Measurements from ENCODE around the gene ZNF425. TPM values are rescaled to one million over a fixed set of nuclear protein-coding genes. Genes with fewer than 3 reads are reported as not detected.

ZNF425 gene
- total and polyA plus RNA-seq, 7 donors, result 0.60 to 4.9 (median 2.9) TPM

DNA sequence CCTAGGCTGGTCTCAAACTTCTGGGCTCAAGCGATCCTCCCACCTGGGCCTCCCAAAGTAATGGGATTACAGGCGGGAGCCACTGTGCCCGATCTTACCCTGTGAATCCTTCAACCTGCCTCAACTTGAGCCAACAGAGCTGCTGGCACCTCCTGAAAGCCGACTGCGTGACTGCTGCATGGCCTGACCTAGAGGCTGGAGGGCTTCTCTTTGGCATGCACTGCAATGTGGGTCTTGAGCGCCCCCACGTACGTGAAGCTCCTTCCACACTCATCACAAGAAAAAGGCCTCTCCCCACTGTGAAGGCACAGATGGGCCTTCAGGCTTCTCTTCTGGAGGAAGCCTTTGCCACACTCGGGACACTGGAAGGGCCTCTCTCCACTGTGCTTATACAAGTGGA lies 22.7 kb downstream of the ZNF425 start:
- WGBS, 2 donors, result 95 to 96% methylated on average over 9 of the region's 9 CpGs
- H3K9me3 ChIP-seq, result no peaks in the 10 kb centered on the region
- no peak for DNase-seq
- H3K27ac ChIP-seq, result no peak overlapping the region
- no peak overlapping the region for H3K4me3 ChIP-seq
- no peak for TF ChIP-seq EP300 (IDR thresholded peaks at IDR 0.05)
- no peak for TF ChIP-seq POLR2AphosphoS5 (IDR thresholded peaks at IDR 0.05)
- no peak for TF ChIP-seq POLR2A (IDR thresholded peaks at IDR 0.05)
- no peak for TF ChIP-seq CTCF (IDR thresholded peaks at IDR 0.05)
- intact Hi-C loops (cut with DNase I), result no loop called here
- H3K36me3 ChIP-seq, result peaks cover 0 to 24% (median 3%) of the 10 kb centered on the region in 4 donors
- H3K4me1 ChIP-seq, result no peaks in the 10 kb centered on the region
- no peaks in the 10 kb centered on the region for H3K27me3 ChIP-seq

DNA sequence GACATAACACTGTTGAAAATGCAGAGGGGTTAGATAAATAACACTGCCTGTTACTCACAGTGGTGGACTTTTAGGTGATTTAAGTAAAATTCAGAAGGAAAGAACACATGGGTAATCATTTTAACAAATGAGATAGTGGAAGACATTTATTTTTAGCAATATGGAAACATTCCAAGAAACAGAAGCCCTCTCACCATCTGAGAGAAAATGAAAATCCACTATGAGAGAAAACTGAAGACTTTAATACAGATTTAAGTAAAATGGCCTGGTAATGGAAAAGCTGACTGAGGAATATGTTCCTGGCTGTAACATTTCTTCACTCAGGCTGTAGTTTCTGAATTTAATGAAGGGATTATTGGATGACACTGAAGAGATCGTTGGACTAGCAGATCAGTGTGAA lies 23.5 kb downstream of the ZNF425 start:
- Histone ChIP-seq H3K9me3 (no peaks in the 10 kb centered on the region), H3K36me3 (peaks cover 0 to 22% (median 3%) of the 10 kb centered on the region in 4 donors), H3K4me3 (no peak overlapping the region), H3K27ac (no peak overlapping the region), H3K27me3 (no peaks in the 10 kb centered on the region), H3K4me1 (no peaks in the 10 kb centered on the region)
- TF ChIP-seq POLR2AphosphoS5 (IDR thresholded peaks at IDR 0.05) (no peak), CTCF (IDR thresholded peaks at IDR 0.05) (no peak), EP300 (IDR thresholded peaks at IDR 0.05) (no peak), POLR2A (IDR thresholded peaks at IDR 0.05) (no peak)
- no peak for DNase-seq
- intact Hi-C loops (cut with DNase I), result no loop called here
- WGBS, 2 donors, result 76 to 86% methylated on average over 1 of the region's 1 CpG

DNA sequence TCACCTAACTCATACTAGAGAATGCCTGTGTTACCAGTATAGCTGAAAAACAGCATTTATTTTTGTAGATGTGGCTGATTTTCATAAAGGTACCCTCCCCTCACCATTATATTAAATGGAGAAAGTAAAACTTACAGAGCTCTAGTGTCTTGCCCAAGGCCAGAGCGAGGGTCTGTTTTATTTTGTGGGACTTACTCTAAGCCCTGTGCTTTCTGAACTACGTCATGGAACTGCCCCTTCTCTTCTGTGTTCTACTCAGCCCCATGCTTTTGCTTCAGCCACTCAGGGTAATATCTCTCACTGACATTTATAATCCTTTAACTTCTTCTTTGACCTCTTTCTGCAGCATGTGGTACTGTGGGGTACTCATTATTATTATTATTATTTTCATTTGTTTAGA lies 25.3 kb downstream of the ZNF425 start:
- Histone ChIP-seq H3K4me1 (no peaks in the 10 kb centered on the region), H3K4me3 (no peak overlapping the region), H3K27me3 (no peaks in the 10 kb centered on the region), H3K9me3 (no peaks in the 10 kb centered on the region), H3K27ac (no peak overlapping the region), H3K36me3 (peaks cover 0 to 22% (median 3%) of the 10 kb centered on the region in 4 donors)
- DNase-seq, result no peak
- WGBS, 2 donors, result 92 to 94% methylated on average over 2 of the region's 2 CpGs
- intact Hi-C loops (cut with DNase I), result no loop called here
- TF ChIP-seq POLR2AphosphoS5 (IDR thresholded peaks at IDR 0.05) (no peak), POLR2A (IDR thresholded peaks at IDR 0.05) (no peak), CTCF (IDR thresholded peaks at IDR 0.05) (no peak), EP300 (IDR thresholded peaks at IDR 0.05) (no peak)

- Histone ChIP-seq H3K4me3 (no peak overlapping the region), H3K27ac (no peak overlapping the region), H3K27me3 (no peaks in the 10 kb centered on the region), H3K9me3 (no peaks in the 10 kb centered on the region), H3K4me1 (no peaks in the 10 kb centered on the region), H3K36me3 (peaks cover 0 to 9% (median 0%) of the 10 kb centered on the region in 4 donors)
- no peak for TF ChIP-seq POLR2AphosphoS5 (IDR thresholded peaks at IDR 0.05)
- TF ChIP-seq EP300 (IDR thresholded peaks at IDR 0.05), result no peak
- no peak for TF ChIP-seq POLR2A (IDR thresholded peaks at IDR 0.05)
- TF ChIP-seq CTCF (IDR thresholded peaks at IDR 0.05), result no peak
- 75 to 82% methylated on average over 6 of the region's 6 CpGs for WGBS, 2 donors
- no peak for DNase-seq
- intact Hi-C loops (cut with DNase I), result no loop called here
Observed at GRCh38 chr7:149099058-149099457, 27.1 kb downstream of the ZNF425 start.

DNA sequence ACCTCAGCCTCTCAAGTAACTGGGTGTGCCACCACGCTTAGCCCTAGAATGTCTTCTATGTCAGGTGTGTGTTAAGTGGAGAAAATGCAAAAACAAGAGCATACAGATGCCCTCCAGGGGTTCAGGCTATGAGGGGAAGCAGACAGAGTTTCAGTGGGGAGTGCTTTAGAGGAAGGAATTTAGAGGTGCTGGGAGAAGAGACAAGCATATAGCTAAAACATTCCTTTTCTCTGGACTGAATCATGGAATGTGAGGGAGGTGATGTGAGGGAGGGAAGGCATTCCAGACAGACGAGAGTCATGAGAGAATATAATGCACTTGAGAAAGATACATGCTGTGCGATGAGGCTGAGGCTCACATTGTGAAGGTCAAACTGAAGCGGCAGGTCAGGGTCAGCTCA lies 29.0 kb downstream of the ZNF425 start:
- no peak for TF ChIP-seq CTCF (IDR thresholded peaks at IDR 0.05)
- TF ChIP-seq EP300 (IDR thresholded peaks at IDR 0.05), result no peak
- TF ChIP-seq POLR2A (IDR thresholded peaks at IDR 0.05), result no peak
- H3K9me3 ChIP-seq, result no peaks in the 10 kb centered on the region
- no peaks in the 10 kb centered on the region for H3K36me3 ChIP-seq
- WGBS, 2 donors, result 82 to 85% methylated on average over 4 of the region's 4 CpGs
- intact Hi-C loops (cut with DNase I), result no loop called here
- H3K27ac ChIP-seq, result no peak overlapping the region
- H3K4me1 ChIP-seq, result no peaks in the 10 kb centered on the region
- H3K4me3 ChIP-seq, result no peak overlapping the region
- H3K27me3 ChIP-seq, result no peaks in the 10 kb centered on the region
- no peak for DNase-seq

Measured in sigmoid colon (tissue), 7 donors.